Hepatocyte (in vitro differentiated cells): ENCODE data around the gene IQCH.
"Not testable (repeated sequence)": the region's sequence is repeated elsewhere in the genome, so short reads cannot be mapped to it uniquely, and the experiment has no call there.

ENCODE experiments used
- EZH2 ChIP-seq: fragments of 200-600 bp; sonication (generic); IDR thresholded peaks from 2 replicates; pipeline ENCODE4 v1.6.1; 2016; ENCODE audit warnings: antibody characterized with exemption, mild to moderate bottlenecking, borderline replicate concordance
- TF ChIP-seq, protein P1 (sequence below): fragments of 200-600 bp; sonication (generic); IDR thresholded peaks from 2 replicates; pipeline ENCODE4 v1.5.1; 2016; ENCODE audit warnings: antibody characterized with exemption, mild to moderate bottlenecking; ENCODE audit not compliant: poor library complexity

DNA sequence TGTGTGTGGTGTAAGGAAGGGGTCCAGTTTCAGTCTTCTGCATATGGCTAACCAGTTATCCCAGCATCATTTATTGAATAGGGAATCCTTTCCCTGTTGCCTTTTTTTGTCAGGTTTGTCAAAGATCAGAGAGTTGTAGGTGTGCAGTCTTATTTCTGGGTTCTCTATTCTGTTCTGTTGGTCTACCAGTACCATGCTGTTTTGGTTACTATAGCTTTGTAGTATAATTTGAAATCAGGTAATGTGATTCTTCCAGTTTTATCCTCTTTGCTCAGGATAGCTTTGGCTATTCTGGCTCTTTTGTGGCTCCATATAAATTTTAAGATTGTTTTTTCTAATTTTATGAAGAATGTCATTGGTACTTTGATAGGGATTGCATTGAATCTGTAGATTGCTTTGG, 31.0 kb downstream of the IQCH start:
- TF ChIP-seq, protein P1, sequence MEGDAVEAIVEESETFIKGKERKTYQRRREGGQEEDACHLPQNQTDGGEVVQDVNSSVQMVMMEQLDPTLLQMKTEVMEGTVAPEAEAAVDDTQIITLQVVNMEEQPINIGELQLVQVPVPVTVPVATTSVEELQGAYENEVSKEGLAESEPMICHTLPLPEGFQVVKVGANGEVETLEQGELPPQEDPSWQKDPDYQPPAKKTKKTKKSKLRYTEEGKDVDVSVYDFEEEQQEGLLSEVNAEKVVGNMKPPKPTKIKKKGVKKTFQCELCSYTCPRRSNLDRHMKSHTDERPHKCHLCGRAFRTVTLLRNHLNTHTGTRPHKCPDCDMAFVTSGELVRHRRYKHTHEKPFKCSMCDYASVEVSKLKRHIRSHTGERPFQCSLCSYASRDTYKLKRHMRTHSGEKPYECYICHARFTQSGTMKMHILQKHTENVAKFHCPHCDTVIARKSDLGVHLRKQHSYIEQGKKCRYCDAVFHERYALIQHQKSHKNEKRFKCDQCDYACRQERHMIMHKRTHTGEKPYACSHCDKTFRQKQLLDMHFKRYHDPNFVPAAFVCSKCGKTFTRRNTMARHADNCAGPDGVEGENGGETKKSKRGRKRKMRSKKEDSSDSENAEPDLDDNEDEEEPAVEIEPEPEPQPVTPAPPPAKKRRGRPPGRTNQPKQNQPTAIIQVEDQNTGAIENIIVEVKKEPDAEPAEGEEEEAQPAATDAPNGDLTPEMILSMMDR = not testable (repeated sequence)
- not testable (repeated sequence) for TF ChIP-seq EZH2
